K562 (cell line): Measurements from ENCODE around the gene TBC1D2B. TPM values are rescaled to one million over a fixed set of nuclear protein-coding genes. Genes with fewer than 3 reads are reported as not detected.

Experiments used
- ATAC-seq: fragments of 200-7000 bp; cut with Tn5 transposase; 3 replicates; pipeline ENCODE4 v1.9.1; 2020; ENCODE audit warnings: moderate library complexity
- BruUV-seq: library from RNA; stranded (reverse); fragments of 400-500 nt; replicated peaks from 2 replicates; lab custom pipeline; 2021; lab: Mats Ljungman, UMichigan
- CTCF ChIA-PET: fragments of 300-600 bp; formaldehyde crosslinking; extraction: SDS; loops from one replicate; lab custom pipeline; 2021; ENCODE audit warnings: low intra/inter-chr PET ratio; lab: Yijun Ruan, JAX
- POLR2A ChIA-PET: fragments of 300-600, 350-650 bp; sonication (Branson Sonifier 250); formaldehyde crosslinking; extraction: SDS; loops from one replicate; lab custom pipeline; 2021; ENCODE audit warnings: antibody characterized with exemption, inconsistent platforms; lab: Yijun Ruan, JAX
- DNase-seq, 4 experiments: peaks; one replicate each; pipeline versions ENCODE4 v3.0.0 to v3.0.0-alpha.2; 2011 to 2018; ENCODE audit warnings: low spot score in 3 of 4, mixed read lengths in 3 of 4; ENCODE audit errors: extremely low read depth in 1 of 4
- FAIRE-seq: peaks from 2 replicates; lab custom pipeline; 2011; peaks lifted over from hg19 to GRCh38; lab: Jason Lieb, UNC
- H2AFZ ChIP-seq: 2 replicates; pipeline ENCODE4 v1.6.0; 2011; ENCODE audit warnings: low read depth, low read length, control low read depth, inconsistent platforms
- H3K27ac ChIP-seq: fragments of 200-600 bp; 3 replicates; pipeline ENCODE4 v1.8.0; 2011; ENCODE audit warnings: low read depth, mild to moderate bottlenecking, control low read depth, inconsistent platforms, low read length, moderate library complexity, mixed read lengths; ENCODE audit errors: extremely low read depth
- H3K27me3 ChIP-seq, 2 experiments: fragments of 300-600 bp in 1 of 2; 2 replicates in 1 of 2; 3 replicates in 1 of 2; pipeline versions ENCODE4 v1.6.0 to v1.8.0; 2011; ENCODE audit warnings: inconsistent platforms in 2 of 2, low read length in 2 of 2, mild to moderate bottlenecking in 1 of 2, mixed read lengths in 1 of 2, moderate library complexity in 1 of 2; ENCODE audit not compliant: control insufficient read depth in 2 of 2, insufficient read depth in 2 of 2
- H3K36me3 ChIP-seq: fragments of 300-600 bp; 3 replicates; pipeline ENCODE4 v1.8.0; 2011; ENCODE audit warnings: mild to moderate bottlenecking, low read length, inconsistent platforms; ENCODE audit not compliant: control insufficient read depth, insufficient read depth
- H3K4me1 ChIP-seq, 2 experiments: fragments of 200-600 bp in 1 of 2; replicated peaks in 1 of 2; 2 replicates in 1 of 2; 3 replicates in 1 of 2; pipeline versions ENCODE4 v1.5.1 to v1.8.0; 2011; ENCODE audit warnings: inconsistent platforms in 2 of 2, low read length in 2 of 2, mild to moderate bottlenecking in 1 of 2, mixed read lengths in 1 of 2, moderate library complexity in 1 of 2; ENCODE audit not compliant: control insufficient read depth in 2 of 2, insufficient read depth in 2 of 2
- H3K4me2 ChIP-seq: 2 replicates; pipeline ENCODE4 v1.6.1; 2011; ENCODE audit warnings: low read length, control low read depth, inconsistent platforms, mixed read lengths; ENCODE audit not compliant: insufficient read depth
- H3K4me3 ChIP-seq: fragments of 200-600 bp; sonication (generic), shearing (Covaris generic); 2 replicates; pipeline ENCODE4 v1.5.1; 2016; ENCODE audit warnings: control low read depth, inconsistent platforms
- H3K79me2 ChIP-seq: fragments of 200-600 bp; 3 replicates; pipeline ENCODE4 v1.8.0; 2011; ENCODE audit warnings: low read length, inconsistent platforms; ENCODE audit not compliant: control insufficient read depth, insufficient read depth
- H3K9ac ChIP-seq, 2 experiments: 2 replicates each; pipeline versions ENCODE4 v1.6.0 to v1.6.1; 2011; ENCODE audit warnings: low read depth in 2 of 2, low read length in 2 of 2, control low read depth in 1 of 2, inconsistent platforms in 1 of 2, mild to moderate bottlenecking in 1 of 2, mixed read lengths in 1 of 2; ENCODE audit not compliant: insufficient read depth in 1 of 2
- H3K9me1 ChIP-seq: one replicate; pipeline ENCODE4 v1.6.0; 2011; ENCODE audit warnings: inconsistent platforms, mild to moderate bottlenecking, low read length, moderate library complexity; ENCODE audit not compliant: control insufficient read depth, insufficient read depth
- H3K9me3 ChIP-seq: replicated peaks from 2 replicates; pipeline ENCODE4 v1.5.1; 2011; ENCODE audit warnings: low read depth, low read length, inconsistent platforms; ENCODE audit not compliant: control insufficient read depth, insufficient read depth
- H4K20me1 ChIP-seq: replicated peaks from 2 replicates; pipeline ENCODE4 v1.6.1; 2011; ENCODE audit warnings: low read length, inconsistent platforms, mixed read lengths; ENCODE audit not compliant: control insufficient read depth, insufficient read depth
- CAMTA2 ChIP-seq: fragments of 250-450 bp; sonication (Bioruptor Pico); conservative IDR thresholded peaks from 2 replicates; pipeline ENCODE4 v1.5.1; 2022
- CREM ChIP-seq: IDR thresholded peaks from 2 replicates; pipeline ENCODE4 v1.6.1; 2014; ENCODE audit warnings: antibody characterized with exemption, low read depth
- CTCFL ChIP-seq: IDR thresholded peaks from 2 replicates; pipeline ENCODE4 v1.6.1; 2011; ENCODE audit warnings: borderline replicate concordance, low read depth, mild to moderate bottlenecking, moderate library complexity, low read length; ENCODE audit not compliant: insufficient read depth, poor library complexity, severe bottlenecking
- XRCC4 ChIP-seq: IDR thresholded peaks from one replicate; pipeline ENCODE4 v1.6.1; 2011; ENCODE audit not compliant: insufficient read depth, insufficient read length; ENCODE audit errors: extremely low read depth
- ZNF175 ChIP-seq: fragments of 200-800 bp; sonication (Bioruptor generic); IDR thresholded peaks from 2 replicates; pipeline ENCODE4 v1.6.1; 2016; ENCODE audit warnings: low read depth, mild to moderate bottlenecking, missing genetic modification characterization, missing compliant biosample characterization
- WGBS: fragments of 100-300 bp; shearing (Covaris generic); methylation state at CpG from one replicate; pipeline ENCODE4 v1.1.6; 2016; ENCODE audit warnings: low coverage, mixed read lengths; ENCODE audit not compliant: insufficient coverage; ENCODE audit errors: missing lambda C conversion rate; 5-methylcytosine and 5-hydroxymethylcytosine counted together
- in situ Hi-C: fragments of 300-500 bp; cut with MboI; formaldehyde crosslinking; loops from 4 replicates; pipeline ENCODE4 v1.15.0; 2018; ENCODE audit warnings: inconsistent platforms, mixed read lengths
- intact Hi-C: fragments of 100-400 bp; cut with micrococcal nuclease; formaldehyde crosslinking; loops from 2 replicates; pipeline ENCODE4 v1.14.2; 2022
- polyA plus RNA-seq, 8 experiments: library from polyadenylated mRNA; depleted of rRNA in 4 of 8; stranded (reverse) in 5 of 8; unstranded in 3 of 8; fragments of >200 nt; fragmentation: Nextera tagmentation in 2 of 8; fragmentation: Illumina TruSeq in 1 of 8; extraction: Ambion mirVana in 2 of 8; extraction: Trizol in 1 of 8; gene quantifications; 2 replicates each; pipeline versions ENCODE4 v1.2.1 to v1.2.3, GENCODE V29; 2011 to 2014; ENCODE audit warnings: inconsistent platforms in 1 of 8, missing spikeins in 1 of 8
- total RNA-seq, 7 experiments: library from RNA; depleted of rRNA in 6 of 7; stranded (reverse); fragments of >200 nt in 6 of 7; fragmentation: Illumina TruSeq in 2 of 7; extraction: Trizol in 2 of 7; gene quantifications; 2 replicates each; pipeline versions ENCODE4 v1.2.1 to v1.2.3, GENCODE V29; 2011 to 2021; ENCODE audit warnings: low replicate concordance in 1 of 7

Gene TBC1D2B
- total and polyA plus RNA-seq, 9 of the 15 experiments (the other 6 are each of a cell fraction or from before 2014, with no cell fraction given): 0.15 to 16.3 (median 8.9) TPM

- TF ChIP-seq CAMTA2 (CRISPR knock-in tag) (no peak), ZNF175 (no peak), CREM (no peak), CTCFL (no peak), XRCC4 (no peak)
- Histone ChIP-seq H3K9ac (no peak overlapping the region), H3K4me2 (no peak overlapping the region), H2AFZ (no peak overlapping the region), H3K27ac (no peak overlapping the region), H3K9me3 (no peaks in the 10 kb centered on the region), H4K20me1 (peaks cover 5% of the 10 kb centered on the region; the same call in 1 of the 2 replicates), H3K27me3 (no peaks in the 10 kb centered on the region), H3K79me2 (no peaks in the 10 kb centered on the region), H3K36me3 (peaks cover 4% of the 10 kb centered on the region; the same call in 1 of the 3 replicates), H3K9me1 (no peaks in the 10 kb centered on the region), H3K4me3 (no peak overlapping the region), H3K4me1 (no peaks in the 10 kb centered on the region)
- no TSS peak for BruUV-seq
- POLR2A ChIA-PET: interaction anchor here (0.6 to 1.3 kb wide), 3 partner anchors 10 to 18 kb away, joined by 3 to 4 read pairs (median 3); no protein-coding TSS in a partner anchor
- no peak for FAIRE-seq
- ATAC-seq: no peak
- 59% methylated on average over 5 of the region's 5 CpGs for WGBS
- DNase-seq: no peak
- in situ Hi-C loops (no loop called here), intact Hi-C loops (no loop called here)
- CTCF ChIA-PET: no interaction called here
Observed at GRCh38 chr15:78046796-78047341, 30.6 kb downstream of the TBC1D2B start.
